Esophagus squamous epithelium (tissue), 4 donors: ENCODE data around the gene WT1.

Experiments
- CTCF ChIP-seq, 6 experiments: fragments of 450-650 bp in 4 of 6; fragments of 200-600 bp in 2 of 6; sonication (generic) in 2 of 6; IDR thresholded peaks; one replicate each; pipeline ENCODE4 v1.5.1; 2016 to 2019; ENCODE audit warnings: antibody characterized with exemption in 6 of 6, mild to moderate bottlenecking in 4 of 6, moderate library complexity in 4 of 6
- POLR2A ChIP-seq, 4 donors: fragments of 450-650 bp; IDR thresholded peaks; one replicate each; pipeline ENCODE4 v1.6.1; 2017; ENCODE audit warnings: antibody characterized with exemption in 4 of 4, mild to moderate bottlenecking in 4 of 4, moderate library complexity in 3 of 4

- TF ChIP-seq CTCF (IDR thresholded peaks at IDR 0.05) (no peak), POLR2A (IDR thresholded peaks at IDR 0.05) (no peak)
Observed at GRCh38 chr11:32466279-32466915, 31.1 kb upstream of the WT1 start.
